Measurements from ENCODE around the gene PDLIM7. TPM values are rescaled to one million over a fixed set of nuclear protein-coding genes. Genes with fewer than 3 reads are reported as not detected.

The PDLIM7 gene
- total and polyA plus RNA-seq, 2 of the 4 experiments (the other 2 are of a cell fraction) = 70.4 to 534 TPM

DNA sequence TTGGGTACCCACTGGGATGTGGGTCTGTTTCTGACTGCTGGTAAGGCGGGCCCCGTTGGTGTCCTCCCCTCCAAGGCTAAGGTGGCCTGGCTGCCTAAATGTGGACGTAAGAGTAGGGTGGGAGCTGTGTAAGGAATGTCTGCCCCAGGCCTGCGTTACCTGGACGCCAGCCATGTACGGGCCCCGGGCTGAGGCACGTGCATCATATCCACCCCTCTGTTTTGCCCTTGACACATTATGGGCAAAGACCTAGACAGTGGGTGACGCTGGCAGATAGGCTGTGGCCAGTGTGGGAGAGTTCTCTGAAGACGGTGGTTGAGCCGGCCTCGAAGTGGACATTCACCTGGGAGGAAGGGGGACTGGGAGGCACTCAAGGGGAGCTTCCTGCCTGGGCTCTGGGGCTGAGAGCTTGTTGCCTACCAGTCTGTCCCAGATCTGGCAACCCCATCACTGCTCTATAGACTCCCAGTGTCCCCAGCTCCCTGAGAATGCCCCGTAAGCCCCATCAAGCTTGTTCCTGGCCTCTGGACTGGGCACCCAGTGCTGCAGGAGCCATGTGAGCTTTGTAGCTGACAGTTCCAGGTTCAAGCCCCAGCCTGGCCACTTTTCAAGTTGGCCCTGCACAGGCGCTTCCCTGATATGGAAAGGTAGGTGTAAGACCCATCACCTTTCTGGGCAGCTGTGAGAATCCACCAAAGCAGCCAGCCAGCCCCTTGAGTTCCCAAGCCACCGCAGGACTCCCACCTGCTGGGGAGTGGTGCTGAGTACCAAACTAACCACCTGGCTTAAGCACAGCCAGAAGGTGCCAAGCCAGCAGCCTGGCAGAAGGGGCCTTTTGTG lies 54.0 kb downstream of the PDLIM7 start:
- in situ Hi-C loops (cut with MboI; ENCODE audit: low sequenced_read_pairs) (no loop called here), intact Hi-C loops (cut with micrococcal nuclease) (no loop called here), dilution Hi-C loops (cut with HindIII; ENCODE audit: low sequenced_read_pairs, unreplicated experiment) (no loop called here)
- POLR2A ChIA-PET (ENCODE audit: unreplicated experiment) = no interaction called here
- no peak overlapping the region for H2AK9ac ChIP-seq (replicated peaks; ENCODE audit: low read depth, low read length, poor library complexity)
- H2BK120ac ChIP-seq (ENCODE audit: low read depth, low read length) = no peak overlapping the region
- H3K4me1 ChIP-seq (ENCODE audit: control insufficient read depth, insufficient read depth, low read length) = peaks cover 10% of the 10 kb centered on the region
- H3K27ac ChIP-seq (ENCODE audit: insufficient read depth, low read length) = no peak overlapping the region
- no TSS peak for BruUV-seq (replicated peaks)
- H2AK5ac ChIP-seq (ENCODE audit: low read depth, low read length) = no peak overlapping the region; the same call in 1 of the 2 replicates
- H3K36me3 ChIP-seq (ENCODE audit: control insufficient read depth, insufficient read depth, low read length) = peaks cover 6% of the 10 kb centered on the region; the same call in 1 of the 2 replicates
- H4K91ac ChIP-seq (ENCODE audit: insufficient read depth, low read depth, low read length) = no peak overlapping the region
- H4K20me1 ChIP-seq (ENCODE audit: insufficient read depth, low read length) = peaks cover 11% of the 10 kb centered on the region; the same call in 1 of the 2 replicates
- peaks cover 4% of the 10 kb centered on the region; the same call in 1 of the 2 replicates for H3K9me1 ChIP-seq (ENCODE audit: insufficient read depth, low read length)
- H2AFZ ChIP-seq (replicated peaks; ENCODE audit: low read length, poor library complexity) = no peak overlapping the region
- H3K4ac ChIP-seq (ENCODE audit: low read depth, low read length) = no peak overlapping the region
- H2BK5ac ChIP-seq (ENCODE audit: low read depth, low read length, poor library complexity, severe bottlenecking) = no peak overlapping the region
- no peak overlapping the region for H2BK15ac ChIP-seq (ENCODE audit: low read depth, low read length)
- H4K5ac ChIP-seq (ENCODE audit: low read depth, low read length) = no peak overlapping the region
- no peaks in the 10 kb centered on the region for H3K27me3 ChIP-seq (ENCODE audit: control insufficient read depth, insufficient read depth, low read length)
- H3K56ac ChIP-seq (ENCODE audit: extremely low read depth, insufficient read depth, low read length) = no peak overlapping the region
- H3K18ac ChIP-seq (ENCODE audit: low read depth, low read length) = no peak overlapping the region
- H3K9me3 ChIP-seq (ENCODE audit: control insufficient read depth, insufficient read depth, low read length) = no peaks in the 10 kb centered on the region
- H3K4me3 ChIP-seq (ENCODE audit: insufficient read depth, low read depth, low read length) = no peak overlapping the region
- no peak for DNase-seq
- H3K9ac ChIP-seq (ENCODE audit: low read depth, low read length) = no peak overlapping the region
- CTCF ChIA-PET = no interaction called here
- no peak for ATAC-seq (ENCODE audit: low read depth)
- peaks cover 0 to 4% of the 10 kb centered on the region in 2 experiments; a peak in 1 of 4 replicates for H3K79me1 ChIP-seq (ENCODE audit: low read depth in 1 of 2, low read length in 2 of 2)
- no peak overlapping the region for H2BK20ac ChIP-seq (ENCODE audit: low read depth, low read length)
- no peak overlapping the region for H3K14ac ChIP-seq (replicated peaks; ENCODE audit: low read depth, low read length)
- no peak overlapping the region for H3K4me2 ChIP-seq (ENCODE audit: low read depth, low read length)
- TF ChIP-seq SMC3 (IDR thresholded peaks at IDR 0.05; ENCODE audit: low read depth, low read length) = no peak
- H4K8ac ChIP-seq (ENCODE audit: low read depth in 2 of 2, low read length in 2 of 2) = no peak overlapping the region
- H3K23ac ChIP-seq (ENCODE audit: low read depth, low read length) = no peak overlapping the region
- 100% methylated on average over 1 of the region's 15 CpGs; no CpG with 5 or more reads in 1 of the 2 experiments for WGBS, 2 experiments (ENCODE audit: extremely low coverage in 2 of 2, insufficient read length in 1 of 2)

Measured in IMR-90 (cell line).